Measurements from ENCODE around the gene CCDC178.

Gene CCDC178

DNA sequence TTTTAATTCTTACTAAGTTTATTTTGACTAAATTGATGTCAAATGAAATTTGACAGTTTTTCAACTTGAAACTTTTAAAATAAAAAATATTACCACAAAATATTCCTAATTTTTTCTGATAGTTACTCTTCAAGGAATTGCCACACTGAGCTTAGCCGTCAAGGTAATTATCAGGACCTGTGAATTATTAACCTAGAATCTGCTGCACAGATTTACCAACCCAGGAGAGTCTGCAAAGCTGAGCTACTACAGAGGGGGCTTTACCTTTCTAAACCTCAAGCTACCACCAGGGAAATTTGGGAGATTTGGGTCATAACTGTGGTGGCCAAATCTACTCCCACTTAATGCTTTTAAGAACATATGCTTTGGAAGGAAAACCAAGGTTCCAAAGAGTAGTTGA is 324.6 kb downstream of the CCDC178 start:
- DNase-seq, result no peak

DNA sequence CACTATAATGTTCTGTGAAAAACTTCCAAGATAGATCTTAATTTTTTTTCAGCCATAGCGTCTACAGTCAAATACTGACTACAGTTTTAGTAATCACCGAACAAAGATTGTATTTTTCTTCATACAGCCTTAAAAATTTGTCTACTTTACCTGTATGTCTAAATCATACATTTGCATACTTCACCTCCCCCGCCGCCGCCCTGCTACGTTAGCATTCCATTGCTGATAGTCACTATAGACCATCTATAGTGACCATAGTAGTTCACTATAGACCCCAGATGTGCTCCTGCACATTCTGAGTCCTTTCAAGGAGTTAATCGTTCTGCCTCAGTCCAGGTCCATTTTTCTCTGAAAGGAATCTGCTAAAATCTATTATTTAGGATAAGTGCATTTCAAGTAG is 325.0 kb downstream of the CCDC178 start:
- no peak for DNase-seq

DNA sequence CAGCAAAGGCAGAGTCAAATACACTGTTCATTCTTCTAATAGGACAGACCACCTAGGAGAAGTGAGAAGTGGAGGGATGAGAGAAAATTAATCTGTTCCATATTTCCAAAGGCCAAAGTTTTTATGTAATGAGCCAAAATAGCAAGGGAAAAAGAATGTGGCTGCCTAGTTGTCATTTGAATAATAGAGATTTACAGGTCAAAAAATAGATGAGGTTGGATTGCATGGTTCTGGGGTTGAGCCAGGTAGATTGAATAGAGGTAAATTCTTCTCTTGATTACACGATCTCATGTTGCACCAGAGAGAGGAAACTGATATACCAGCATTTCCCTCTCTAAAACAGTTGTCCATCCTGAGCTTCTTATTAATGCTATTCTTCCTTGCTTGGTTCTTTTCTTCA is 325.8 kb downstream of the CCDC178 start:
- DNase-seq, result no peak

DNA sequence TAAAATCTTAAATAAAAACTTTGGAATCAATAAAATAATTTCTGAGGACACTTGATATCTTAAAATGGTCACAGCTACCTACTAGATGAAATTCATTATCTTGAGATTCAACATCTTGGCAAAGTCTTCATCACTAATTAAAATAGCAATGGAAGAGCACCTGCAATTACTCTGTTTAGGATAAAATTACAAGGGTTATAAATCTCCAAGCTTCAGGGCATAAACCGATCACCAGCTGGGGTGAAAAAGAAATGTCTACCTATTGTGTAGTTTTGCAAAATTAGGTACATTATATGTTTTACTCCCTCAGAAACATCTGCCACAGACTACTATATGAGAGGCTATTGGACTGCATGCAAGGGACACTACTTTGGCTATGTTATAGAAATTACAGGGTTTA is 327.1 kb downstream of the CCDC178 start:
- no peak for DNase-seq

DNA sequence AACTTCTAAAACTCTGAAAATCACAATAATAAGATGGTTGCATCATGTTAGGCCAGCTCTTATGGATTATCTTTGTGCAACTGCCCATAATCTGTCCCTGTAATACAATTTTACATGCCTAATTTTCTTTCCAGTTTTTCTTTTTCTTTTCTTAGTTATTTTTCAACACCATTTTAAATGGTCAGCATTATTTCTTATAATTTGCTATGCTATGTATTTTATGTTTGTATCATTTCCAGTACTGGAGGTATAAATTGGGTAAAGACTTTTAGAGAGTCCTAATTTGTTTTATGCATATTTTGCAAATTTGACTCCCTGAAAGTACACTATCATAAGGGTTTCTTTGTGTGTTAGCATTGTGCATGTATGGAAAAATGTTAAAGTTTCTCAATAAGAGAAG is 333.0 kb downstream of the CCDC178 start:
- DNase-seq, result no peak

DNA sequence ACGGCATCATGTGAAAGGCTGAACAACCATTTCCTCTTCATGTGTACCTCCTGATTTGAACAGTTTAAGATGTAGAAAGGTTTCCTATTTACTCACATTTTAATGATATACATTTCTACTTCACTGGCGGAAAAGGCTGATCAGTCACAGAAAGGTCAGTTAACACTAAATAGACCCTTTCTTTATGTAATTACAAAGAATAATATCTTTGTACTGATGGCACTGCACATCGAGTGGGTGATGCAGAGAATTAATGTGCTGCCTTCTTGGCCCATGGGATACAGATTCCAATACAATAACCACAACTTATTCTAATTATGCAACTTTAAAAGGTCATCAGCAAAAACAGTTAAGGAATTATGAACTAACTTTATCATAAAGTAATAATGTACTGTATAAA is 339.2 kb downstream of the CCDC178 start:
- no peak for DNase-seq

DNA sequence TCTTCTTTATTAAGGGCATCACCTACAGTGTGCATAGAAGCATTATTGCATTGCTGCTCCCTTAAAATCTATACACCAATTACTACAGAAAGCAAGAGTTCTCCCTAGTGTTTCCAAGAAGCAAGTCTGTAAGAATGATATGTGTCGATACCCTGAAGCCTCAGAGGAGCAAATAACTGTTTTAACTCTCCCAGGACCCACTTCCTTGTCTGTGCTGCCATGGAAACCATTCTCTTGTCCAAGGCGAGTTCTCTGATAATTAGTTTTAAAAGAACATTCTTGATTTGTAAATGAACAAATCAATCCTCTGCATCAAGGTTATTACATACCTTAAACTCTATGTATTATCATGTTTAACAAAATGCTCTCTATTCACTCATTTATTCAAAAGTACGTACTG is 340.9 kb downstream of the CCDC178 start:
- DNase-seq, result no peak

DNA sequence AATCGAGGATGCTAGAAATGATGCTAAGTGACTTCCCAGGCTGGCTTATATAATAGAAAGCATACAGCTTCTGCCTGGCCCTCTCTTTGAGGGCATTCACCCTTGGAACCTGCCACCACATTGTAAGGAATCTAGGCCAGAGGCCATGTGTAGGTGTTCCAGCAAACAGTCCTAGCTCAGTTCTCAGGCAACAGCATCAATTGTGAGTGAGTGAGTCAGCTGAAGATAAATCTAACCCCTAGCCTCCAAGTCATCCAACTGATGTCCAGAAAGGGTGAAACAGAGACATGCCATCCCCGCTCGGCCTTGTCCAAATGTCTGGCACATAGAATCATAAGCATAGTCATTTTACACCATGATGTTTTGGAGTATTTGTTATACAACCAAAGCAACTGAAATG is 343.4 kb downstream of the CCDC178 start:
- DNase-seq, result no peak

DNA sequence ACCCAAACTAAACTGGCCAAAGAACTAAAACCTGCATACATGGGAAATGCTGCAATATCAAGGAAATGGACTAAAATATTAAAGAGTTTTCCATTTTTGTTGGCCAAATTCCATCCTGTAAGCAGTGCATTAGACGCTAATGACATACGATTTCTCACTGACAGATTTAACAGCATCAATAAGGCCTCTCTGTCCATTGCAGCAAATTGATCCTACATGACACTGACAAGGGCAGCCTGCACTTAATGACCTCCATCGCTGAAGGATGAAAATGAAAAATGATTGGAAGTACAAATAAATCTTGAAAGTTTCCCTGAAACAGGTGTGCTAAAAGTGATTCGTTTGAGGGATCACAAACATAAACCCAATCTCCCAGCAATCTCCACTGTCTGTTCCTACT is 350.1 kb downstream of the CCDC178 start:
- DNase-seq, result no peak

DNA sequence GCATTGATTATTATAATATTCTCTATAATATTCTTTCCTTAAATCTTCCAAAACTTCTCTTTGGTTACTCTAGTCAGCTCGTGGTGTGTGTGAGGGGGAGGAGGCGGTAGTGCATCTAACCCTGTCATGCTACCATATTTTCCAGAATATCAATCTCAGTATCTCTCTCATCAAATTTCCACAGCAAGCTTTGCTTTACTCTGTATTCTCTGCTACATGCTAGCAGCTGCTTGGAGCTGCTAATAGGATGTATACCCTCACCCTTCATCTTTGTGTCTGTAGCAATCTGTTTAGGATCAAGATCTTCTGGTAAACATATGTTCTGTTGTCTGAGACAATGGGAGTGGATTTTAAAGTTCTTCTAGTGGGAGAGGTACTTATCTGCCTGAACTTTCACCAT is 363.9 kb downstream of the CCDC178 start:
- DNase-seq, result no peak

DNA sequence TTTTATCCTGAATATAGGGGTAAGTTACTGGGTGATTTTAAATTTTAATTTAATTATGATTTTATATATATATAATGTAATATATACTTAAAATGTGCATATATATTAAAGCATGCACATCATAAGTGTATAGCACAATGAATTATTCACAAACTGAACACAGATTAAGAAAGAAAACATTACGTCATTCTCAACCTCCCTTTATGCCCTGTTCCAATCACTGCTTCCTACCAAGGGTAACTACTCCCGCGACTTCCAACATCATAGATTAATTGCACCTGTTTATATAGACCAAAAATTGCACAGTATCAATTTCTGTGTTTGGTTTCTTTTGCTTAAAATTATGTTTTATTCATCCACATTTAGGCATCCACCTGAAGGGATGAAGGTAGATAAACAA is 366.4 kb downstream of the CCDC178 start:
- no peak for DNase-seq

DNA sequence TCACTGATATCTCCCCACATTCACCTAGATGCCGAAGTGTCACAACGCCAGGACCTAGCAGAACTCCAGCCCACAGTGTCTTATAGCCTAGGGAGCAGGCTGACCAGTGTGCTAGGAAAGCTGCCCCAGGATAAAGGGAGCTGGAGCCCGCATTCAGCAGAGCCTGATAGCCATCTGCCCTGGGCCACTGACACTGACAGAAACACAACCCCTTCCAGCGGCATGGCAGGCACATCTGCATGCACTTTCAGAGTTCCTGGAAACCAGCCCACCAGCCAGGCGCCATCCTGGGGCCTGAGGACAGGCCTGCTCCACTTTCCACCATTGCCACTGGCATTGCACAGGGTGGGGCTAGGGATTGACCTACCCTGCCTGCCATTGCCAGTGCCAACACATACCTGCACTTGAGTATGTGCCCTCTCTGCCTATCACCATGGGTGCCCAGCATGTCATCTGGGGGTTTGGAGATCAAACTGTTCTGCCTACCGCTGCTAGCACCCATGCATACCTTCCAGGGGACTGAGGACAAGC is 377.6 kb downstream of the CCDC178 start:
- DNase-seq, result no peak

DNA sequence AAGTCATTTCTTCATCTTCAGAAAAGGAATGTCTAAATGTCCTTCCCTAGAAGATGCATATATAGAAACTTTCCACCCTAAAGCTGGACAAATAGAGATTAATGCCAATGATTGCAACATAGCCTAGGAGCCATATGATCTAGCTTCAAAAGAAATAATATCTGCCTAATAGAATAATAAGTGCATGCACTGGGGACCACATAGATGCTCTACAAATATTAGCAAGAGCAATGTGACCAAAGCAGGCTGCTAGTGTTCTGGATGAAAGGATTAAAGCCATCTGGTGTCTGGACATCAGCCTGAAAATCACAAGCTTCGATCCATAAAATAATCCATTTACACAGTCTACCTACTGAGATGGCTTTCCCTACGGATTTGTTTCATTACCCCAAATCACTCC is 387.6 kb downstream of the CCDC178 start:
- DNase-seq, result no peak

DNA sequence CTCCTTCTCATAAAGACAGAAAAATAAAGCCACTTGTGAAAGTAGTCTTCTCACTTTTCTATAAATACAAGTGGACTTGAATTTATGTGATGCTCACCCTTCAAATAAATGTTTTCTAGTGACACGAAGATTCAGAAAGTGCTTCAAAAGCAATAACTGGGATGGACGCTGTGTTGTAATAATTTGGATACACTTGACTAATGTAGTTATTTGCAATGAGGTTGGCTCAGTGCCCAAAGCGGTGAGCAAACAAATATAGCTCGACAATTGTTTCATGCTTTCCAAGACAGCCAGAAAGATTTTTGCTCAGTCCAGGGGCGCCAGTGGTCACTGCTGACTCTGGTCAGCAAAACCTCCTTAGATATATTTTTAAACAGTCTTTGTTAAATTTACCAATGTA is 389.1 kb downstream of the CCDC178 start:
- DNase-seq, result no peak

DNA sequence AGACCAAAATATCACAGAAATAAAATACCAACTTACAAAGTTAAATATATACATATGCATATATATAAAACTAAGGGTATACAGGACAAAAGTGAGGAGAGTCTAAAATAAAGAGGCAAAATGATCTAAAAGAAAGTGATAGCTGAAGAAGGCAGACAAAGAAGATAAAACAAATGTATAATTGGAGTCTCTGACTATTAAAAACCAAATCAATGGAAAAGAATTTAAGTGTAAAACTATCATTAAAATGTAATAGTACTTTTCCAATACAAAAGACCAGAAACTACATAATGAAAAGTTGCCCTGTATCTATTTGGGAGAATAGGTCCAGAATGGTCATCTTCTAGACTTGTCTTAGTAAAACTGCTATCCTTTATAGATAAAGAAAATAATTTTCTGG is 400.3 kb downstream of the CCDC178 start:
- no peak for DNase-seq

DNA sequence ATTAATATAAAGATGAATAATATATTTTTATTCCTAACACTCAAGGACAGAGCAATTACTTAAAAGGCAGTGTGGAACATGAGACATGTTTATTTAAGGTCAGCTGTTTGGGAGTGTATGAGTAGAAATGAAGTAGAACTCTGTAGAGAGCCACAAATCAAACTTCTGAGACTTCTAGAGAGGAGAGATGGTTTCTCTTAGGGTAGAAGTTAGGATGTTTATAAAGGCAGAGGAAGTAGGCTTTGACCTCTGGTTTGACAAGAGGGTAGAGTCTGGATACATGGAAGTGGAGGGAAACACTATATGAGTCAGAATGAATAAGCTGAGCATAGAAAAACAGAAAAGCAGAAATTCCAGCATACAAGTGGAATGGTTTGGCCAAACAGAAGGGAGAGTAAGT is 405.6 kb downstream of the CCDC178 start:
- no peak for DNase-seq

DNA sequence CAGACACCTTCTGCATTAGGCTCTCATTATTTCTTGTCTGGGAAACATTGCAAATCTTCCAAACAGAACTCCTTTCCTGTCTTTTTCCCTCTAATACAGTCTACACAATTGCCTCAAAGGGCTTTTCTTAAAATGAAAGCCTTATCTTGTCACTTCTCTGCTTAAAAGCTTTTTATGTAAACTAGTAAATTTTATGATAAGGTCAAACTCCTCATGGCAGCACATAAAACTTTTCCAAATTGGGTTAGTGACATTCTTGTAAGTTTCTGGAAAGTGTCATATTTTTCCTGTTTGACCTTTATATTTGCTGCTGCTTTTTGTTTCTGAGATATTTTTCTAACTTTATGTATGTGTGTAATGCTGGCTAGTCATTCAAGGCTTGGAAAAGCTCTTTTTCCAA is 406.3 kb downstream of the CCDC178 start:
- DNase-seq, result no peak

DNA sequence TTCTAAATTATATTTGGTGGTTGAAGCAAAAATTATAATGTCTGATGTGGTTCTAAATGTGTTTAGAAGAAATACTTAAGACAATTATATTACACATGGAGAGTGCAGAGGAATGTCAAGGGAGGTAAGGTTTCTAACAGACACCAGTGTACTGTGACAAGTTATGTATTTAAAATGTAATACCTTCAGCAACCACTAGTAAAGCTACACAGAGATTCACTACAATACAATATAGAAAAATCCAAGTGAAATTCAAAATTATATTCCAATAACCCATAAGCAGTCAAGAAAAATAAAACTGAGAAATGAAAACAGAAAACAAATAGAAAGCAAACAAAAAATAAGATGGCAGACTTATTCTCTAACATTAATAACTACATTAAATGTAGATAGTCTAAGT is 418.2 kb downstream of the CCDC178 start:
- no peak for DNase-seq

DNA sequence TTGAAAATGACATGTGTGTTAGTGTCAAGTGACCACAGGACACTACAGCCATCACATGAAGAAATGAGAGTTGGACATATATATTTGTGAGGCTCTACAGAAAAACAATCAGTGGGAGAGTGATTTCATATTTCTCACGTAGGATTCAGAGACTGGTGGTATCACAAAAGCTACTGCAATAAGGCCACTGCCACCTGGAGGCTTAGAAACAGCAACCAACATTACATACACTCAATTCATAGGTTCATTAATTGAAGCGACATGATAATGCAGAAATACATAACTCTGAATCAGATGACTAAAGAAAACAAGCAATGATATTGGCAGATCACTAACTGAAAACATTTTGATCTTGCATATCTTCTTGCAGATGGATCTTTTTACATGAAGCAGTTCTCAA is 419.6 kb downstream of the CCDC178 start:
- no peak for DNase-seq

DNA sequence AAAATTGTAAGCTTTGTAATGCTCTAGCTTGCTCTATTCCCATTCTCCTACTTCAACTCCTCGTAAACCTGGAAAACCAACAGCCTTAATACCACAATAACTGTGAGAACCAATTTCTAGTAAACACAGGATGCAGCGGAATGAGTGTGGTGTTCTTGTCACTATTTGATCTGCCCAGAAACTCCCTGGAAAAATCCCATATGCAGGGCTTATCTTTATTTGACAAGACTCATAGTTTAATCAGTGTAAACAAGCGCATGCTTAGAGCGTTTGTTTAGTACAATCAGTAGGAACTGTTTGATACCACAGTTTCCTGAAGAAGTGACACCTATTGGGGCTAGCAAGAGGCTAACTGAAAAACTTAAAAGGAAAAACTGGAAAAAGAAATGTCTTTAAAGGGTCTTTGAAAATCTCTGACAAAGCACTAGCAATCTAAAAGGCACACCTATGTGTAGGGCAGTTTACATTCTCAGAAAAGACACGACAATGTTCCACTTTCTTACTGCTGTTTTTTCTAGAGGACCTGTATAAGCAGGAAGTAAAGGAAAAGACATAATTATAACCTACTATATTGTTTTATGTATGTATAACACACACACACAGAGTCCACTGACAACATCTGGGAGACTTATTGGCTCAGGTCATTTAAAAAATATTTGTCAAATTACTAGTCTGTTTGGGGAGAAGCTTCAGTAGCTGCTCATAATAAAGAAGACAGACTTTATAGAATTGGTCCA is 426.3 kb downstream of the CCDC178 start:
- no peak for DNase-seq

DNA sequence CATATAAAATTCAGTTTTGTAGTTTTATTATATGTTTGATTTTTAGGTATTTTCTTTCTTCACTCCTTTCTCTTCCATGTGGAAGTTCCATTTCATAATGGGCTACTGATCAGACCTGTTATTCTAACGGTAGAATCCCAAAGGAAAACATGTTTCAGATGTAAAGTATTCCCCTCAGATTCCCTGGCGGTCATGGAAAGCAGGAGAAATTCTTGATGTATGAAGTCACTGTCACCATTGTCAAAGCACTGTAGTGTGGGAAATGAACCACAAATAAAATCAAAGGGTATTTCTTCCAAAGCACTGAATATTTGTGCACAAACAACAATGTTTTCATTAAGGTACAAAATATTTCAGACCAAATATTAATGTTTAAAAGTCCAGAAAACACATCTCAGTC is 430.4 kb downstream of the CCDC178 start:
- no peak for DNase-seq

DNA sequence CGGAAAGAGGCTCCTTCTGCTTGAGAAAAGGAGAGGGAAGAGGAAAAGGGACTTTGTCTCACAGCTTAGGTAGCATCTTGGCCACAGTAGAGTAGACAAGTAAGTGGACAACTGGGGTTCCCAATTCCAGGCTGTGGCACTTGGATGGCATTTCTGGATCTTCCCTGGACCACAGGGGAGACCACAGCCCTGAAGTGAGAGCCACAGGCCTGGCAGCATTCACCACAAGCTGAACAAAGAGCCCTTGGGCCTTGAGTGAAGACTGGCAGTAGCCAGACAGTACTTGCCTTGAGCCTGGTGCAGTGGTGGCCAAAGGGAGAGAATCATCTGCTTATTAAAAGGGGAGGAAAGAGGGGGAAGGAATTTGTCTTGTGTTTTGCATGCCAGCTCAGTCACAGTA is 441.6 kb downstream of the CCDC178 start:
- no peak for DNase-seq

DNA sequence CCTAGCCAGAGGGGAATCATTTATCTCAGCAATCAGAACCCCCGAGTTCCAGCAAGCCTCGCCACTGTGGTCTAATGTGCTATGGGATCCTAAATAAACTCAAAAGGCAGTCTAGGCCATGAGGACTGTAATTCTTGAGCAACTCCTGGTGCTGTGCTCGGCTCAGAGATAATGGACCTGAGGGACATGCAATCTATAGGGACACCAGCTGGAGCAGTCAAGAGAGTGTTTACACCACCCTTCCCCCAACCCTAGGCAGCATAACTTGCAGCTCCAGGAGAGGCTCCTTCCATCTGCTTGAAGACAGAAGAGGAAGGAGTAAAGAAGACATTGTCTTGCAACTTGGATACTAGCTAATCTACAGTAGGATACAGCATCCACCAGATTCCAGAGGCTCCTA is 442.2 kb downstream of the CCDC178 start:
- DNase-seq, result no peak

DNA sequence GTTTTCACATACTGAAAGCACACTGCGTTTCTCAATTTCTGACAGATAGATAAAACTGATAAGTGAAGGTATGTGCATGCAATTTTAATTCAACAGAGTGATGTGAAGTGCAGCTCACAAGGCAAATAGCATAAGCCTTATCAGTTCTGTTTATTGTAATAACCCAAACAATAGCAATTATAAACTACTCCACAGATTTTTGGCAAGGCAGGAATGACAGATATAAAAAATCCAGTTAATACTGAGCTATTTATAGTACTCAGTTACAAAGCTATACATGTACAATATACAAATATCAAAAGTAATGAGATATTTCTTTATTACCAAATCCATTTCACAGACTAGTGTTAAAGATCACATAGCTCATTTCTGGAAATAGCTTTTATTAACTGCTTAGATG is 456.8 kb downstream of the CCDC178 start:
- DNase-seq, result no peak

DNA sequence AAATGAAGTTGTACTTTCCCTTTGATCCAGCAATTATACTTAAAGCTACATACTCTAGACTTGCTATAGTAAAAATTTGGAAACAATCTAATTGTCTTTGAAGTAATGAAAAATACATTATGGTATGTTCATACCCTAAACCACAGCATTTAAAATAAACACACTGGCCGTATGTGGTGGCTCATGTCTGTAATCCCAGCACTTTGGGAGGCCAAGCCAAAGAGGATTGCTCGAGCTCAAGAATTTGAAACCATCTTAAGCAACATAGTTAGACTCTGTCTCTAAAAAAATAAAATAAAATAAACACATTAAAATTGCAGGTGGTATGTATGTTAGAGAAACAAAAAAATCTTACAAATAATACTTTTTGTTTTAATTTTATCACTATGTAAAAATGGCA is 459.6 kb downstream of the CCDC178 start:
- DNase-seq, result no peak

Data from central memory CD4-positive, alpha-beta T cell (primary cell).